Adrenal gland (tissue), 5 donors: ENCODE data around the gene CGN.

ENCODE experiments used
- POLR2A ChIP-seq, 2 donors: fragments of 450-650 bp; IDR thresholded peaks; one replicate each; pipeline ENCODE4 v1.6.1; 2017; ENCODE audit warnings: antibody characterized with exemption in 2 of 2, mild to moderate bottlenecking in 2 of 2, moderate library complexity in 1 of 2
- TF ChIP-seq, protein P1 (sequence below), 6 experiments: fragments of 450-650 bp in 4 of 6; fragments of 200-600 bp in 2 of 6; sonication (generic) in 1 of 6; IDR thresholded peaks; 1 replicate in 5 of 6; 2 replicates in 1 of 6; pipeline versions ENCODE4 v1.5.1 to v1.8.0; 2016 to 2021; ENCODE audit warnings: antibody characterized with exemption in 6 of 6, mild to moderate bottlenecking in 2 of 6, moderate library complexity in 1 of 6
- donor health status: DM: no; HTN: no; CAD: no.

- TF ChIP-seq, protein P1, sequence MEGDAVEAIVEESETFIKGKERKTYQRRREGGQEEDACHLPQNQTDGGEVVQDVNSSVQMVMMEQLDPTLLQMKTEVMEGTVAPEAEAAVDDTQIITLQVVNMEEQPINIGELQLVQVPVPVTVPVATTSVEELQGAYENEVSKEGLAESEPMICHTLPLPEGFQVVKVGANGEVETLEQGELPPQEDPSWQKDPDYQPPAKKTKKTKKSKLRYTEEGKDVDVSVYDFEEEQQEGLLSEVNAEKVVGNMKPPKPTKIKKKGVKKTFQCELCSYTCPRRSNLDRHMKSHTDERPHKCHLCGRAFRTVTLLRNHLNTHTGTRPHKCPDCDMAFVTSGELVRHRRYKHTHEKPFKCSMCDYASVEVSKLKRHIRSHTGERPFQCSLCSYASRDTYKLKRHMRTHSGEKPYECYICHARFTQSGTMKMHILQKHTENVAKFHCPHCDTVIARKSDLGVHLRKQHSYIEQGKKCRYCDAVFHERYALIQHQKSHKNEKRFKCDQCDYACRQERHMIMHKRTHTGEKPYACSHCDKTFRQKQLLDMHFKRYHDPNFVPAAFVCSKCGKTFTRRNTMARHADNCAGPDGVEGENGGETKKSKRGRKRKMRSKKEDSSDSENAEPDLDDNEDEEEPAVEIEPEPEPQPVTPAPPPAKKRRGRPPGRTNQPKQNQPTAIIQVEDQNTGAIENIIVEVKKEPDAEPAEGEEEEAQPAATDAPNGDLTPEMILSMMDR (IDR thresholded peaks at IDR 0.05): no peak
- TF ChIP-seq POLR2A (IDR thresholded peaks at IDR 0.05): no peak
Measured at GRCh38 chr1:151478140-151478812, 32.9 kb upstream of the CGN start.
